GM18499 (cell line): ENCODE measurements around the gene OR5A2.
"Not testable (repeated sequence)": the region's sequence is repeated elsewhere in the genome, so short reads cannot be mapped to it uniquely, and the experiment has no call there.

Experiments
- ATAC-seq: cut with Tn5 transposase; IDR thresholded peaks from one replicate; pipeline ENCODE4 v1.9.1; 2021; ENCODE audit warnings: moderate number of reproducible peaks; ENCODE audit not compliant: insufficient read depth, unreplicated experiment

OR5A2 gene, protein sequence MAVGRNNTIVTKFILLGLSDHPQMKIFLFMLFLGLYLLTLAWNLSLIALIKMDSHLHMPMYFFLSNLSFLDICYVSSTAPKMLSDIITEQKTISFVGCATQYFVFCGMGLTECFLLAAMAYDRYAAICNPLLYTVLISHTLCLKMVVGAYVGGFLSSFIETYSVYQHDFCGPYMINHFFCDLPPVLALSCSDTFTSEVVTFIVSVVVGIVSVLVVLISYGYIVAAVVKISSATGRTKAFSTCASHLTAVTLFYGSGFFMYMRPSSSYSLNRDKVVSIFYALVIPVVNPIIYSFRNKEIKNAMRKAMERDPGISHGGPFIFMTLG

DNA sequence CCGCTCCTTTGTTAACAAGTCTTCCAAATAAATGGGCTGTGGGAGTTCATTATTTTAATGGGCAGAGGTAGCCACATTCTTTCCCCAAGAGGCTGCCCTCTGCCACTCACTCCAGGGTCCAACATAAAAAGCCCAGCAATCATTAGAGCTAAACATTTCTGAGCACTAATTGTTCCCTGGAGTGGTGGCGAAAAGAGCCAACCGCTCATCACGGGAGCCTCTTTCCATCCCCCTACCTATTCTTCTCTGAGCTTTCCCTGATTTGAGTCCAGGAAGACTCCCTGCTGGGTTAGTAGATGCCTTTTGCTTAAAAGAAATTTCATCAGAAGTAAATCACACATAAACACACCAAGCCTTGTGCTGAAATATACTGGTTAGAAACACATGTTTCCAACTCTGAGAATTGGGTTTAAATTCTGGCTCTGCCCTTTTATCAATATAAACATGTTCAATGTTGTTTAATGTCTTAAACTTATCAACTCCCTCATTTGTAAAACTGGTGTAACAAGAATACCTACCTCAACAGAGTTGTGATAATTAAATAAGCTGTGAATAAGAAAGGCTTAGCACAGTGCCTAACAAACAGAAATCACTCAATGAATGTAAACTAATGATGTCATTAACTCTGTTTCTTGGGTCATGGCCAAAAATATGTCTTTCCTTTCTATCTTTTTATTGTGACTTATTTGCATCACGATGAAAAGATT, at the start of gene OR5A2:
OR5A2 (minus strand) TSS at position 53 of the 707 bp plus-strand sequence. CDS start 3,460 bp downstream, outside the sequence.
- no peak for ATAC-seq

DNA sequence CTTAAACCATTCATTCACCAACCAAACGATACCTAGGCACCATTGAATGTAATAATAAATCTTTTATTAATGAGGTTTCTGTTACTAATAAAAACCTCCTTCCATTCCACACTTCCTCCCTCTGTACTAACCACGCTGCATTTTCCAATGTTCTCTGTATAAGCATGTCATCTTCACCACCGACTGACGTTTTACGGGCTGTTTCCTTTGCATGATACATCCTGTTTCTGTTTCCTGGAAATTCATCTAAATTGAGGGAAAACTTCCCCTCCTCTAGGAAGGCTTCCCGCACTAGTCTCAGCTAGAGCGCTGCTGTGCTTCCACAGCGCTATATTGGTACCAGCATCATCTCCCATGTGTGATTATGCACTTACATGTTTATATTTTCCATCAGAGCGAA, 49.0 kb upstream of the OR5A2 start:
- no peak for ATAC-seq

DNA sequence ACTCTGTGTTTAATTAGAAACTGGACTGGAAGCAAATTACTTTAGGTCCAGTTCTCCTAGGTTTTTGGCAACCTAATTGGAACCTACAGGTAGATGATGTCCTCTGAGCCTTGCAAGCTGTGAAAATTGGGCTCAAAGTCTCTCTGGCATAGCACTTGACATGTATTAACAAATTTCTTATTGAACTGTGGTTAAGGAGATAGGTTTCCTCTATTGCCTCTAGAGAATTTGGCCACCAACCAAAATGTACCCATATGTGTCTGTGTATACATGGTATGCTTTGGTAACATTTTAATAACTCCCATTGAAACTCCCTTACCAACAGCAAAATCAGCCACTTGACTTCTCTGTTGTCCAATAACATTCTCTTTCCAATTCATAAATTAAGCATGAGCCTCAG, 46.8 kb upstream of the OR5A2 start, which contains the start of gene OR4D10:
OR4D10 (plus strand) TSS at position 301 of the 400 bp plus-strand sequence. CDS start 4,115 bp downstream, outside the sequence.
- ATAC-seq: no peak

DNA sequence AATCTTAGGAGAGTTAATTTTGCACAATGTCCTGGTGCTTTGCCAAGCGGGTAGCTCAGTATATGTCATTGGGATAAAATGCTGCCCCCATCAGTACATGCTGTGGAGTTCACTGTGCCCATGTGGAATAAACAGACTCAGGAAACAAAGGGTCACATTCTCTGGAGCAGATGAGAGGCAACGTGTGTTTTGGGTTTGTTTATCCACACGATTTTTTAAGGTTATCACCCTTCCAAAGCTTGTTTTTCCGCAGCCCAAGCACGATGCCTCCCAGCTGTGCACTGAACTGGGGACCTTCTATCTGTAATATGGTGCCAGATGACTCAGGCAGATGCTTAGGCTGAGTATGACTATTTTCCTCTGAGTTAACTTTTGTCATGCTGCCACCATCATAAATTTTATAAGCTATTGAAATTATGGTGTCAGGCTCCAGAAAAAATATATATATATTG, 37.0 kb upstream of the OR5A2 start:
- ATAC-seq: no peak

DNA sequence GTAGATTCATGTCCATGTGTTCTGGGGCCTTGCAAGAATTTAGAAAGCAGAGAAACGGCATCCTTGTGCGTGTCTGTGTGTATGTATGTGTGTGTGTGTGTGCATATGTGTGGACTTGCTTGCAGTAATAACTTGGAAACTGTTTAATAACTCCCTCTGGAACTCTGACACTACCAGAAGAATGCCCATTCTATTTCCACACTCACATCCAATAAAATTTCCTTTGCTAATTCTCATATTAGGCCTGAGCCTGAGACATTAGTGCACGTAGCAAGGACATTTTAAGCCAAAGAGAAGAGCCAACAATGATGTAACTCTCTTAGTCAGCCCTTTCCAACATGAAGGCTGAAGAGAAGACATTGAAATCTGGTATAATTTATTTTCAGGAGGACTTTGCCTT, 33.7 kb upstream of the OR5A2 start:
- no peak for ATAC-seq

DNA sequence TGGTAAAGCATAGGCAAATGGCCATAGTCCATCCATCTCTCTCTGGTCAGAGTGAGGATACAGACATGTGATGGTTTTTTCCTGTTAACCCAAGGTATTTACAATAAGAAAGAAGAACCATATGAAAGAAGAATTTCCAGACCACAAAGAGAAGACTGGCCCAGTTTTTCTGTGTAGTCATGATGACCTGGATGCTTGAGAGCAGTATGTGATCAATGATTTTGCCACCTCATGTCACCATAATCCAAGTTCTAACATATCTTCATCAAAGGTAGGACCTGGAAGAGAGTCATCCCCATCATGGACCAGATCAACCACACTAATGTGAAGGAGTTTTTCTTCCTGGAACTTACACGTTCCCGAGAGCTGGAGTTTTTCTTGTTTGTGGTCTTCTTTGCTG, 30.4 kb upstream of the OR5A2 start, which contains the start of gene OR4D6:
OR4D6 (plus strand) TSS at position 301 of the 400 bp plus-strand sequence; CDS start at position 301, 0 bp downstream.
- ATAC-seq: no peak

DNA sequence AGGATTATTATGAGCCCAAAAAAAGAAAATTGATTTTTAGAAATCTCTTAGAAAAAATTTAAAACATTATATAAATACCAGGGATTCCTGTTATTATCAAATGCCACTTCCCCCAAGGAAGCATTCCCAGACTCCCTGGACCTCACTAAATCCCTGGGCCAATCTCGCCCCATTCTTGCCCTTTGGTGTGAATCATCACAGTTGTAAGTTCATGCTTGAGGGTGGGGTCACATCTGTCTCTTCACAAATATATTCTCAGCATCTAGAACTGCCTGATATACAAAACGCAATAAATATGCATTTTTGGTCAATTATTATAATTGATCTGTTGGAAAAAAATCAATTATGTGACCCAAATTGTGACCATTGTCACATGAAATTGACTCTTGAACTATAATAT, 22.3 kb upstream of the OR5A2 start:
- no peak for ATAC-seq

DNA sequence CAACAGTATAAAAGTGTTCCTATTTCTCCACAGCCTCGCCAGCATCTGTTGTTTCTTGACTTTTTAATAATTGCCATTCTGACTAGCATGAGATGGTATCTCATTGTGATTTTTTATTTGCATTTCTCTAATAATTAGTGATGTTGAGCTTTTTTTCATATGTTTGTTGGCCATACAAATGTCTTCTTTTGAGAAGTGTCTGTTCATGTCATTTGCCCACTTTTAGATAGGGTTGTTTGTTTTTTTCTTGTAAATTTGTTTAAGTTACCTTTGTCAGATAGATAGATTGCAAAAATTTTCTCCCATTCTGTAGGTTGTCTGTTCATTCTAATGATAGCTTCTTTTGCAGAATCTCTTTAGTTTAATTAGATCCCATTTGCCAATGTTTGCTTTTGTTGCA, 19.4 kb upstream of the OR5A2 start:
- not testable (repeated sequence) for ATAC-seq

DNA sequence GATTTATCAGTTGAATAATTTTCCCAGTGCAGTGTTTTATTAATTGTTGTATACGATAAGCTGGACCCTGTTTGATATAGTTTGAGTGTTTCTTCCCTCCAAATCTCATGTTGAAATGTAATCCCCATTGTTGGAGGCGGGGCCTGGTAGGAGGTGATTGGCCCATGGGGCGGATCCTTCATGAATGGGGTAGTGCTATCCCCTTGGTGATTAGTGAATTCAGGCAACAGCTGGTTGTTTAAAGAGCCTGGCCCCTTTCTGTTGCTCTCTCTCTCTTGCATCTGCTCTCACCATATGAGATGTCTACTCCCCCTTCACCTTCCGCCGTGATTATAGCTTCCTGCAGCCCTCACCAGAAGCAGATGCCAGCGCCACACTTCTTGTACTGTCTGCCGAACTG, 11.6 kb upstream of the OR5A2 start:
- ATAC-seq: no peak

DNA sequence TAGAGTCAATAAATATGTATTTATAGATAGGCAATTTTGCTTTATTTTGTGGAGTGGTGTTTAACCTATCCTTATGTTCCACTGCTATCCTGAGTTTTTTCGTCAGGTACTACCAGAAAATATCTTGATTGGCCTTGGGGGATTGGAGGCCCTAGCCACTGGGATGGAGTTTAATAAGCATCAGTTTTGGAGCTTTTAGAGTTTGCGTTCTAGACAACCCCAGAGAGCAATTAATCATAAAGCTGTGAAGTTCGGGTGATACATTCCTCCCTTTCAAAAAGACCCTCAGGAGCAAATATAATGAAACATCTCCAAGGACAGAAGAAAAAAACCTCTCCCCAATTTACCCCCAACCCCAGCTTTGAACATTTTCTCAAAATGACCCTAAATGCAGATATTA, 10.0 kb upstream of the OR5A2 start, which contains the start of gene OR5A1:
OR5A1 (plus strand) TSS at position 301 of the 400 bp plus-strand sequence. CDS start 6,700 bp downstream, outside the sequence.
- no peak for ATAC-seq

DNA sequence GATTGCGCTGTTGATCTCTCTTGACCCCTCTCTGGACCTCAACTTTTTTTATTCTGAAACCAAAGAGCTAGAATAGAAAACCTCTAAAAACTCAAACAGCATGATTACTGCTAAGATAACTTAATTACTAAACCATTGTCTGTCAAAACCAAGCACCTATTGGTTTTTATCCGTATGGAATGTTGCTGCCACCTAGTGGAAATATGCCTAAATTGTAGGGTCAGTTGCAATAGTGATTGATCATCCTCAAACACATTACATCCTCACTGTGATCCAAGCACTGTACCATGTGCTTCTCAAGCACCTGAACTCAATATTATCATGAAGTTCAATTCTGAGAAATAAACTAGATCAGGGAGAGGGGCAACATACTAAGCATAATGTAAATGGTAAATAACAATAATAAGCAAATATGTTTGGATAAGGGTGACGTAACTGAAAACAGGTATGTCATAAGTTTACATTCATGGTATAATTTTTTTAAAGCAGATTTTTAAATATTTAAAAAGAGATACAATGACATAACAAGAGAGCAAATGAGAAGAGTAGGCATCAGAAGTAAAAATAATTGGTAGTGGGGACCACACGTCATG, 3.8 kb upstream of the OR5A2 start:
- ATAC-seq: no peak

DNA sequence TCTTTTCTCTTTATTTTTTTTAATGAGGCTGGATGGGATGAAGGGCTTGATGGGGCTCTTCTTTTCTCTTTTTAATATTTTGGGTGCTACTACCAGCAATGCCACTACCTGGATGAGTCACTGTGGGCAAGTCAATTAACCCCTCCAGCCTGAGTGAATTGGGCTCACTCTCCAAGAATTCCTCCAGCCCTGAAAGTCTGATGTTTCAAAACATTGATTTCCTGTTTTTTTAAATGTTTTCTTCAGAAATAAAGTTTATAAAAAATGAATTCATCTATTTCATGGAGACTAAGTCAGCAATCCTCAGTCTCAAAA, 812 bp upstream of the OR5A2 start:
- ATAC-seq: no peak

DNA sequence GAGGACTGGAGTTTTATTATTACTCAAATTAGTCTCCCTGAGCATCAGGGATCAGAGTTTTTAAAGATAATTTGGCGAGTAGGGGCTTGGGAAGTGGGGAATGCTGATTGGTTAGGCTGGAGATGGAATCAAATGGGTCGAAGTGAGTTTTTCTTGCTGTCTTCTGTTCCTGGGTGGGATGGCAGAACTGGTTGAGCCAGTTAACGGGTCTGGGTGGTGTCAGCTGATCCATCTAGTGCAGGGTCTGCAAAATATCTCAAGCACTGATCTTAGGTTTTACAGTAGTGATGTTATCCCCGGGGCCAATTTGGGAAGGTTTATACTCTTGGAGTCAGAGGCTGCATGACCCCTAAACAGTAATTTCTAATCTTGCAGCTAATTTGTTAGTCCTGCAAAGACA, 1.1 kb downstream of the OR5A2 start:
- ATAC-seq: no peak

DNA sequence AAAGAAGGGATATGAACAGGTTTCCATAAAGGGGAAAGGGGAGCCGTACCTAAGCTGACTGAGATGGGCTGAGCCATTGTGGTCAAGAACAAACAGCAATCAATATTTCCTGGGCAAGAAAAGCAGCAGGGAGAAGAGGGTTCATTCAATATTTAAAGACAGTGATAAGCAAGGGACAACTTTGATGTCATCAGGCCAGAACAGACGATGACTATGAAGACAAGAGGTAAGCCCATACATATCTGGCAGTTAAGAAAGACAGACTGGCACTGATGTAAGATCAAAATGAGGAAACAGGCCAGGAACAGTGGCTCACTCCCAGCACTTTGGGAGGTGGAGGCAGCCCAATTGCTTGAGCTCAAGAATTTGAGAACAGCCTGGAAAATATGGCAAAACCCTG, 2.4 kb downstream of the OR5A2 start:
- no peak for ATAC-seq

DNA sequence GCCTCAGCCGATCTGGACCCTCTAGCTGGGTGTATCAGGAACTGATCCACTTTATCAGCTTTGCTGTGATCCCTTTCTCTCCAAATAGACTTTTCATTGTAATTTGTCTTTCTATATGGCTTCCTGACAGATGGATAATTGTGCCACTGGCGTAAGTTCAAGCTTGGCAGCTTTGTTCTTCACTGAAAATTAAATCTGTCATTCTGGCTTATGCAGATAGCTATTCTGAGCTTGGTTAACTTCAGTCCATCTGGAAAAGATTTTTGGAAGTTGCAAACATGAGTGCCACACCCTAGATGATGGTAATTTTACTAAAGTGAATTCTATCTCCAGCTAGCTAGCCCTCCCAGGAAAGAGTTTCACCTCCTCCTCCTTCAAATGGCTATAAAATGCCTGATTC, 8.1 kb downstream of the OR5A2 start:
- no peak for ATAC-seq

DNA sequence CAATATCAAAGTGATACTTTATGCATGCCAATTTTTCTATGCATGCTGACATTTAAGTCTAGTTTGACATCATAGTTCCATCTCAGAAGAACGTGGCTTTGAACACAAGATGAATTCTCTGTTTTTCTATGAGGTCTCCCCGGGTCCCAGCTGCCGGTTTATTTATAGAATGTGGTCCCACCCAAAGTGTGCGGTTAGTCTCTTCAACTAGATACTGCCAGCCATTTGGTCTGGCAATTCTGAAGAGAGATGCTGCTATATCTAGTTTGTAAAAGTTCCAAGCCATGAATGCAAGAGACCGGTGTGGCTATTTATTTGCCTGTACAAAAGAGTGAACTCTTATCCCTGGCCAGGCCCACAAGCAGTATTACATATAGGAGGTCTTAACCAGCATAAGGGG, 9.2 kb downstream of the OR5A2 start:
- ATAC-seq: no peak

DNA sequence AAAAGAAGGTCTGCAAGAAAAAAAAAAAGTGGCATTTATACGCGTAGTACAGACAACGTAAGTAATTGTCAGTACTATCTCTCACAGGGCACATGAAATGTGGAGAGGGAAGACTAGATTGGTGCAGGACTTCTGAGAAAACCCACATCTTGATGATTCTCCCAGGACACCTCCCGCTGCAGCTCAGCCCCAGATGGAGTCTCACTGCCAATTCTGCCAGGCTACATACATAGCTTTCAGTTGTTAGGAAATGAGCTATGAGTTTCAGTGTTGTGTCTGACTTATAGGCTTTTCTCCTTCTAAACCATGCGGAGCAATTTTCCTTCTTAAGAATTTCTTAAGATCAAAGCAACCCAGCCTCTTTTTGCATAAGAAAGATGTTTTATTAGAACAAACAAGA, 9.6 kb downstream of the OR5A2 start:
- ATAC-seq: no peak

DNA sequence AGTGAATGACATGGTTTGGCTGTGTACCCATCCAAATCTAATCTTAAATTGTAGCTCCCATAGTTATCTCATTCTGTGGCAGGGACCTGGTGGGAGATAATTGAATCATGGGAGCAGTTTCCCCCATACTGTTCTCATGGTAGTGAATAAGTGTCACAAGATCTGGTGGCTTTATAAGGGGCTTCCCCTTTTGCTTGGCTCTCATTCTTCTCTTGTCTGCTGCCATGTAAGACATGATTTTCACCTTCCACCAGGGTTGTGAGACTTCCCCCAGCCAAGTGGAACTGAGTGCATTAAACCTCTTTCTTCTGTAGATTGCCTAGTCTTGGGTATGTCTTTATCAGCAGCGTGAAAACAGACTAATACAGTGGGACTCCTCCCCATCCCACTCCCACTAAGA, 11.1 kb downstream of the OR5A2 start:
- ATAC-seq: no peak

DNA sequence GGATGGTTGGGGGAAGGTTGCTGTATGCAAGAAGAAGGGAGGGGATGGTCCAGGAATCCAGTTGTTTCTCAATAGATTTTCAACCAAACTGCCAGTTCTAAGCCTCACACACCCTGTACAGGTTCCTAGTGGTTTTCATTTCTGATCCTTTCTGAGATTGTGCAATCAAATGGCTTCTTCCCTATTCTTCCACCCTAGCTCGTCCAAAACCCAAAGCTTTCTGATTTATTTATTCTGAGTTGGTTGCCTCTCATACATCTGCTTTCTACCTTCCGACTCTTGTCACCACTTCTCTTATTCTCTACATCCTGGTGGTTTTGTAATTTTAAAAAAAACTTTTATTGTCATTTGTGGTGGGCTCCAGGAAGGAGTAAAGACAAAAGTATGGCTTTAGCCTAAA, 12.6 kb downstream of the OR5A2 start:
- no peak for ATAC-seq

DNA sequence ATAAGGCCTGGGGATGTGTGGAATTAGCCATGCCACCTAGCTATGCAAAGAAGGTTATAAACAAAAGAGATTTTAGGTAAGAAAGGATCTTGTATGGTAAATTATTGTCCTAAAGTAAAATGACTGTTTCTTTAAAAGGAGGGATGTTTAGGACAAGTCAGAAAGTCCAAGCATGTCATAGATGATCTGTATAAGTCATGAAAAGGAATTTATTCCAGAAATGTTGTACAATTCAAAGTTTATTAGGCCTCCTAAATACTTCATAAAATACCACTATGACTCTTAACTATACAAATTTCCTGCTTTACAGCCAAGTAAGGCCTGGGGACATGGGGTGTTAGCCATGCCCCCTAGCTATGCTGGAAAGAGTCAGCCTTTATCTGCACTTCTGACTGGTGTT, 22.7 kb downstream of the OR5A2 start:
- ATAC-seq: no peak

DNA sequence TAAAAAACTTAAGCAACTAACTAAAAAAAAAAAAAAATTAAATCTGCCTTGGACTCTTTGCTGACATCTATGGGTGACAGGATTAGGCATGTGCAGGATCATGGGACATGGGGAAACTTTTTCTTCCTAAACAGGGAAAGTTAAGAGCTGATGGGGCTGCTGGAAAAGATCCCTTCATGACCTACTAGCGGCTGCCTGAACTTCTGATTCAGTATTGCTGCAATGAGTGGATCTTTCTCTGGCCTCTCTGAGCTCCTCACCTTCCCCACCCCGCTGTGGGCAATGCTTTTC, 25.0 kb downstream of the OR5A2 start:
- ATAC-seq: no peak
